OCI-M2 (cell line): ENCODE results near the gene EPHB2.

Source experiments
- DNase-seq: peaks from one replicate; lab custom pipeline; 2025; ENCODE audit not compliant: unreplicated experiment; lab: John Stamatoyannopoulos, UW

EPHB2 gene

DNA sequence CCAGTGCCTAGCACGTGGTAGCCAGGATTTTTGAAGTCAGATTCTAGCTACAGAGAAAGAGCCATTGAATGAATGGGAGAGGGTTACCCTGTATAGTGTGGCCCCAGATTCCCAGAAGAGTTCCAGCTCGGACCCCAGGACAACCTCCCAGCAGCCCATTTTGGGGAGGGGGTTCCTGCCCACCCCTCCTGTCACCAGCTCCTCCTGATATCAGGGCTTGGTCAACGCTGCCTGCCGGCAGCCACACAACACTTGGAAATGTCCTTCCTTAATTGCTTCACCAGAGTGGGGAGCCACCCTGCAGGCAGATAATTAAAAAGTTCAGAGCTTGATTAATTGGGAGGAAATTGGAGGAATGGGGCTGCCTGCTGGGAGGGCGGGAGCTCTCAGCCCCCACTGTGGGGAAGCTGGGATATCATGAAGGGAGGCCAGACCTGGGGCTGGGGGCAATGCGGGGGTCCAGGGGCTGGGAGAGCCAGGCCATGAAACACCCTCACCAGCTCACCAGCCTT is 141.6 kb downstream of the EPHB2 start:
- no peak for DNase-seq

DNA sequence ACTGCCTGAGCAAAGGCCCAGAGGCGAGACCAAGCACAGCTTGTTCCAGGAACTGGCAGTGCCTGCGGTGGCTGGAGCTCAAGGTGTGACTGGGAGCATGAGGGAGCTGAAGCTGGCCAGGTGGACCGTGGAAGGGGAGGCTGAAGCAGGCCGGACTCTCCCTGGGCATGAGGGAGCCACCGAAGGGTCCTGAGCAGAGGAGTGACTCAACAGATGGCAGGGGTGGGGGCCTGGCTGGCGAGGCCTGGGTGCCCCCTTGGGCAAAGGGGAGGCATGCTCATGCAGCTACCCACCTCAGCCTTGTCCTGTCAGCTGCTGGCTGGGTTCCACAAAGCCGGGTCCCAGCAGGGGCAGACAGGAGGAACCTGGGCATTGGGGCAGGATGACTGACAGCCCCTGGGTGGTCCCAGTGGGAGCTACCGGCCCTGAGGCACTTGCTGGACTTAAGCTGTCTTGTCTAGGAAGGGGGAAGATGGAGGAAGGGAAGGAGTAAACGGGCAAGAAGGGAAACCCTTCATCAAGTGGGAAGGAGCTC is 143.1 kb downstream of the EPHB2 start:
- DNase-seq: no peak

DNA sequence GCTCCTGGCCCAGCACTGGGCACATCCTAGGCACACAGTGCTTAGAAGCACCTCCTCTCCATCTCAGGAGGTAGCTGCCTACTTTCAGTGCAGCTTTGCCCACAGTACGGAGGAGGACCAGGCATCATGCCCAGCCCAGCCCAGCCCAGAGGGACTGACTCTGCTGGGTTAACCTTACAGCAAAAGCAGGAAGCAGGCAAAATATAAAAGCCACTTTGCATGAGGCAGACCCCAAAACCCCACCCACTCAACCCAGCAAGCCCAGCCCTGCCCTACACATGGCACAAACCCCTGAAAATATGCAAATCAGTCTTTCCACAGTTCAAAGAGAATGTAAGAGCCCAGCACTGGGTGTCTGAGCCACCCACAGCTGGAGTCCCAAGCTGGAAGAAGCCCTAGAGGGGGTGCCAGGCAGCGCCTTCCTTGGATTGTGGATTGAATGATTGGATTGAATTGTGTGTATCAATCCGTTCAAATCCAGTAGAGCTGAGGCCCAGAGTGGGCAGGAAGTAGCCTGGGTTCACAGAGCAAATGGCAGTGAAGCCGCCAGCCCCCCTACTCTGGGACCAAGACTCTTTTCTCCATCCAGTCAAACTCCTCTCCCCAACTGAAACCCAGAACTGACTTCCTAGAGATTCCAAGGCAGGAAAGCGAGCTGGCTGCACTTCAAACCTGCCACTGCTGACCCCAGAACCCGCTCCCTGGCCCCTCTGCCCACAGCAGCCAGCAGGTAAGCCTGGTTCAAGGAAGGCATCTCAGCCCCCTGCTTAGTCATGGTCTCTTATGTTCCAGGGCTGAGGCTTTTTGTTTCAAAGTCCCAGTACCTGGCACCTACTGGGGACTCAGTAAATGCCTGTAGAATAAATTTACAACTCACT is 144.3 kb downstream of the EPHB2 start:
- no peak for DNase-seq

DNA sequence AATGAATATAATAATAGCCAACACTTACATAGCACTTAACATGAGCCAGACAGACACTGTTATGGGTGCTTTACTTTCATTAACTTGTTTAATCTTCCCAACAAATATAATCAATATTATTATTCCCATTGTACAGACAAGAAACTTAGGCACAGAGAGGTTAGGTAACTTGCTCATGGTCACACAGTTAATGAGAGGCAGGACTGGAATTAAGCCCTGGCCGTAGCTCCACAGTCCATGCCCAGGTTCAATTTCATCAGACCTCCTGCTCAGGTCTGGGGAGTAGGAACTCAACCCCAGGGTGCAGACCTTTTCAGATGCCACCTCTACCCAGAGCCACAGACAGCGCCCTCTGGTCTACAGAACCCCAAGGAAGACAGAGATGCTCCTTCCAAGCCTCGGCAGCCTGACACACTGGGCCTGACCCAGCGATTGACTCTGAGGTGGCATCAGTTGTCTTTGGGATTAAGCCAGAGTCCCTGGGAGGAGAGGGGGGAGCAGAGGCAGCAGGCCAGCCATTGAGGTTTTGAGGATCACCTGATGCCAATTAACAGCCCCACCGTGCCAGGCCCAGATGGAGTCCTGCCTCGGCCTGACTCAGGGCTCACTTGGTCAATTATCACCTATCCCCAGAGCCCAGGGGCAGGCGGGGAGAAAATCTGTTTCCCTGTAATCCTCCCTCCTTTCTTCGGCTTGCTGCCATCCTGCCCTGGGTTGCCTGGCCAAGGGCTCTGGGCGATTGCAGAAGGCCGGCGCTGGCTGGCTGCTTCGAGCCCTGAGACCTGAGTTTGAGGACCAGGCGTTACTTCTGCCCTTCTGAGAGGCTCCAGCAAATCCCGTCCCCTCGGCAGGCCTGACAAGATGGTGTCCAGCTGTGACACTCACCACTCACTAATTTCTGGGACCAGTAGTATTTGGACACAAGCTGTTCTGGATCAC is 145.3 kb downstream of the EPHB2 start:
- no peak for DNase-seq

DNA sequence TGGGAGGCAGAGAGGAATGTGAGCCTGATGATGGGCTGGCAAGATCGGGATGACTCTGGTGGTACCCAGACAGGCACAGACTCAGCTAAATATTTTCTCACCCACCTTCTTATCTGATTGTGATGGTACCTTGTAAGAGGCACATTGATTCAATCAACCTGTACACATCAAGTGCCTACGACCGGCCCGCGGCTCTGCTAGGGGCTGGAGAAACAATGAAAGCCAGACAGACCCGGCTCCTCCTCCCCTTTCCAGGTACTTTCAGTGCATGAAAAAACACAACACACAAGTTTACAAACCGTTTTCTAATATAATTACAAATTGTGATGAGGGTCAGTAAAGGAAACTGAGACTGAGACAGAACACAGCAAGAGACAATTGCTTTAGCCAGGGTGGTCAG is 147.0 kb downstream of the EPHB2 start:
- DNase-seq: no peak

DNA sequence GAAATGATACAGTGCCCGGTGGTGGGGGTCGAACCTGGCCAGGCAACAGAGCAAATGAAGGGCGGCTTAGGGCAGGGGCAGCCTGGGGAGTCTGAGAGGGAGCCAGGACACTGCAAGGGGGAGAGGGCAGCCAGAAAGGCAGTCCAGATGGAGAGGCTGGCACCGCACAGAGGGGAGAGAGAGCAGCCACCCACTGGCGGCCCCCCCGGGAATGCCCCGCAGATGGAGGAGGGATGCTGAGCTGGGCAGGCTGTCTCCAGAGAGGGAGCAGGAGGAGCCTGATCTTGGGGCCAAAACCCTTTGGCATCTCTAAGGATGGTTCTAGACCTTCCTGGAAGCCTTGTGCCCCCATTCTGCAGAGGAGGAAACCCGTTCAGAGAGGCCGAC is 149.8 kb downstream of the EPHB2 start:
- no peak for DNase-seq

DNA sequence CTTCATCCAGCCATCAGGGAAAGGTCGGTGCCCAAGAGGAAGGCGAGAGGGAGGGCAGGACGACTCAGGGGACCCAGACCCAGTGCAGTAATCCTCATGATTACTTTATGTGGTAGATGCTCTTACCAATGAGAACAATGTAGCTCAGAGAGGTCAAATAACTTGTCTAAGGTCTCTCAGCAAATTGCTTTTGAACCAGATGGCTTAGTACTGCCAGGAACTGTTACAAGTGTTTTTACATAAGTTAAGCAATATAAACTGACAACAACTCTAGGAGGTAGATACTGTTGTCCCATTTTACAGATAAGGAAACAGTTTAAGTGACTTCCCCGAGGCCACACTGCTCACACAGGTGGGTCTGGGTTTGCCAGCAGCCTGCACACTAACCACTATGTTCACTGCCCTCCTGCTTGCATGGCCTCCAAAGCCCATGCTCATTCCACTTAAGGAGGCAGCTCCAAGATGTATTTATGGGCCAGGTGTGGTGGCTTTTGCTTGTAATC is 150.3 kb downstream of the EPHB2 start:
- DNase-seq: no peak

DNA sequence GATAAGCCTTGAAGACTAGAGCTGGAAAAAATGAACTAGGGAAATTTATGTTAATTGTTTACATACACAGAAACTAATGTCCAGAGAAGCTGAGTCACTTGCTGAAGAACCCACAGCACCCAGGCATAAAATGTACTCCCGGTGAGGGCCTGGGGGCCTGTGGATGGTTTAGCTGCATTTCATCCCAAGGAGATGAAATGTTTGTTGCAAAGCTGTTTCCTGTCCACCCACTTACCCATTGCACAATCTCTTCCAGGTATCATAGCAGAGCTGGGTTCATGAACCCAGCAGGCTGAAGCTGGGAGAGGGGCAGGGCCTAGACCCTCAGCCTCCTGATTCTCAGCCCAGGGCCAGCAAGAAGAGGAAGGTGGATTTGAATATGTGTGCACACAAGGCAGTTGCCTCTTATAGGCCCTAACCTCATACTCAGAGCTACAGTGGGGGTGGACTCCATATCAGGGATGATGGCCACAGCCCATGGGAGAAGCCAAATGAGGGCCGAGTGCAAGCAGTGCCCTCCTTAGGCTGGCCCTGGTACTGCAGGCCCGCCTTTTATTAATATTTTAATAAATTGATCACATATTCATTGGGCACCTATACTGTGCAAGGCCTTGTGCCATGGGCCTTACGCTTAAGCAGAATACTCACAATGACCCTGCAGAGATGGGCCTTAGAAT is 151.3 kb downstream of the EPHB2 start:
- no peak for DNase-seq

DNA sequence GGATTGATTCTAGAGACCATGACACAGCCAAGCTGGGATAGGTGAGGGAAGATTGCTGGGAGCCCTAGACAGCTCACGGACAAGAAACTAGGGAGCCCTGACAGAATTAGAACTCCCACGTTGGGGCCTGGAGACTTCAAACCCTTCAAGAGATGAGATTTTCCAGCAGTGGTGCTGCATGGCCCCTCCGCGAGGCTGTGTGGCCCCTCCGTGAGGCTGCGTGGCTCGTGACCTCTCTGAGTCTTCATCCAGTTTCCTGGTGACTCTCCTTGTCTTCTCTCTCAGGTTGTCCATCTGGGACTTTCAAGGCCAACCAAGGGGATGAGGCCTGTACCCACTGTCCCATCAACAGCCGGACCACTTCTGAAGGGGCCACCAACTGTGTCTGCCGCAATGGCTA is 152.1 kb downstream of the EPHB2 start:
- DNase-seq: no peak

DNA sequence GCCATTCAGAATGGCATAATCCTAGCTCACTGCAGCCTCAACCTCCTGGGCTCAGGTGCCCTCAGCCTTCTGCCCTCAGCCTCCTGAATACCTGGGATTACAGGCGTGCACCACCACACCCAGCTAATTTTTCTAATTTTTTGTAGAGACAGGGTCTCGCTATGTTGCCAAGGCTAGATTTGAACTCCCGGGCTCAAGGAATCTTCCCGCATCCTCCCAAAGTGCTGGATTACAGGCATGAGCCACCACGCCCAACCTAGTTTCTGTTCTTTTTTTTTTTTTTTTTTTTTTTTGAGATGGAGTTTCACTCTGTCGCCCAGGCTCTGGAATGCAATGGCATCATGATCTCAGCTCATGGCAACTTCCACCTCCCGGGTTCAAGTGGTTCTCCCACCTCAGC is 153.1 kb downstream of the EPHB2 start:
- DNase-seq: no peak

DNA sequence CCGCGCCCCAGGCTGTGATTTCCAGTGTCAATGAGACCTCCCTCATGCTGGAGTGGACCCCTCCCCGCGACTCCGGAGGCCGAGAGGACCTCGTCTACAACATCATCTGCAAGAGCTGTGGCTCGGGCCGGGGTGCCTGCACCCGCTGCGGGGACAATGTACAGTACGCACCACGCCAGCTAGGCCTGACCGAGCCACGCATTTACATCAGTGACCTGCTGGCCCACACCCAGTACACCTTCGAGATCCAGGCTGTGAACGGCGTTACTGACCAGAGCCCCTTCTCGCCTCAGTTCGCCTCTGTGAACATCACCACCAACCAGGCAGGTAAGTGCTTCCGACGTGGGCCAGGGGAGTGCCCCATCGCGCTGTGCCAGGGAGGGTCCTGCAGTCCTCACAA is 154.2 kb downstream of the EPHB2 start:
- DNase-seq: no peak

DNA sequence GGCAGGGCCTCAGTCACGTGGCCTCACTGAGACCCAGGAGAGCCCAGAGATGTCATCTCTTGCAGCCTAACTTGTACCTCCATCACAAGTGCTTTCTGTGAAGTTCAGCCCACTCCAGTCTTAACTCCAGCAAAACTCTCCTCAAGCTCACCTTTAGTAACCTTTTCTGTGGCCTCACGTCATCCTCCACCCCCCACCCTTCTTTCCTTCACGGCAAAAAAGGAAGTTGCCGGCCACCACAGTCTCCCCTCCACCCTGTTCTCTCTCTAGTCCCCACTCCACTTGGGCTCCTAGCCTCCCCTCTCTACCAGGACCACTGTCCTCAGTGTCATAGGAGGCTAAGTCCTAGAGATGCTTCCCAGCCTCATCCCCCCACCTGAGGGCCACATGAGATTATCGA is 155.1 kb downstream of the EPHB2 start:
- no peak for DNase-seq

DNA sequence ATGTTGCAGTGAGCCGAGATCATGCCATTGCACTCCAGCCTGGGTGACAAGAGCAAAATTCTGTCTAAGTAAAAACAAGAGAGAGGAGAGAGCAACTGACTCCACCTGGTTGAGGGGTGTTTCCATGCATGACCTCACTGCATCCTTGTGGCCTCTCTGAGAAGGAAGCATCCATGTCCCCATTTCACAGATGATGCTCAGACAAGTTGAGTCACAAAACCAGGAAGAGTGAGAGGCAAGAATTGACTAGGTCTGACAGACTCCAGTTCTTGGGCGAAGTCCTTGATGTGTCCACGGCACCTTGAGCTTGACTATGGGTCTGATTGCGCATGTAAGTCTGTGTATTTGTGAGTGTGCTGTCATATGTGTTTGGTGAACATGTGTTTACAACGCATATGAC is 156.2 kb downstream of the EPHB2 start:
- no peak for DNase-seq

DNA sequence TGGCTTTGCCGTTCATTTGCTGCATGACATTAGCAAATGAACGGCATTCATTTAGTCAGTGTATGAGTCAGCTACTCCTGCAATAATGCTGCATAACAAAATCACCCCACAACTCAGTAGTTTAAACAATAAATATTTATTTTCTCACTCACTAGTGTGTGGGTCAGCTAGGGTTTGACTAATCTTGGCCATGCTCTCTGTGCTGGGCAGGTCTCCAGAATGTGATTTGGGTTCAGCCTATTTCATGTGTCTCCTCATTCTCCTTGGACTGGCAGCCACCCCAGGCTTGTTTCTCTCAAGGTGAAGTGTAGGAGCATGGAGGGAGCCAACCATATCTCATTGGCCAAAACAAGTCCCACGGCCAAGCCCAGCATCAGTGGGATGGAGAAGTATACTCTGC is 157.7 kb downstream of the EPHB2 start:
- no peak for DNase-seq

DNA sequence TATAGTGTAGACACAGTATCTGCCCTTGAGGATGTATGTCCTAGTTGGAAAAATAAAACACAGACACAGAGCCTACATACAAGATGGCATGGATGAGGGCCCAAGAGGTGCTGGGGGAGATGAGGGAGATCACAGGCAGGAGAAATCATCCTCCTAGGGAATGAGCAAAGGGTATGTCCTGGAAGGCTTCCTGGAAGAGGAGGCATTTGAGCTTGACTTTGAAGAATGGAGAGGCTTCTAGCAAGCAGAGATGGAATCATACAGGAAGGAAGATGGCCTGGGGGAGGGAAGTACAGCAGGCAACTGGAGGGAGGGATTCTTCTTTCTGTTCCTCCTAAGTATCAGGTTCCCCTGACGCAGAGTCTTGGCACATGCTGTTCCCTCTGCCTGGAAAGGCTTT is 158.7 kb downstream of the EPHB2 start:
- no peak for DNase-seq

DNA sequence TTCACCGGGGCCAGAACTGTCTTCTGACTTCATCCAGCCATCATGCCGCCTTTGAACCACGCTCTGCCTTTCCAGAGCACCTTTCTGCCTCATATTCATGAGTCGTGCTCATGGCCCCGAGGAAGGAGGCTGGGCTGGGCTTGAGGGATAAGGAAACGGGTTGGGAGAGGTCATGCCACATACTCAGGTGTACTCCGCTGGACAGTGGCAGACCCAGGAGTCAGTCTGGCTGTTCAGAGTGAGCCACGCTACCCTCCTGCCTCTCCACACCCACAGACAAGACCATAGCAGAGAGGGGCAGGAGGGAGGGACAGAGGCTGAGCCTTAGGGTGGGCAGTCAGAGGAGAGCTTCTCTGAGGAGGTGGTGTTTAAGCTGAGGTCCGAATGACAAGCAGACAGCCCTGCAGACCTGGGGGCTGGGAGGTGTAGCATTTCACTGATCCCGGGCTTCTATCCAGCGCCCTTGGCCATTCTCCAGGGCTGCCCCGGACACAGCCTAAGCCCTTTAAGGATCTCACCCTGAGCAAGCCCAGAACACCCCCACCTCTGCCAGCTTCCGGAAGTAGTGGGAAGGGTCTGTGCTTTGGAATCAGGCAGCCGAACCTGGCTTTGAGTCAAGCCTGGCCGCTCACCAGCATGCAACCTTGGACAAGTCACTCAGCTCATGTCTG is 159.7 kb downstream of the EPHB2 start:
- no peak for DNase-seq

DNA sequence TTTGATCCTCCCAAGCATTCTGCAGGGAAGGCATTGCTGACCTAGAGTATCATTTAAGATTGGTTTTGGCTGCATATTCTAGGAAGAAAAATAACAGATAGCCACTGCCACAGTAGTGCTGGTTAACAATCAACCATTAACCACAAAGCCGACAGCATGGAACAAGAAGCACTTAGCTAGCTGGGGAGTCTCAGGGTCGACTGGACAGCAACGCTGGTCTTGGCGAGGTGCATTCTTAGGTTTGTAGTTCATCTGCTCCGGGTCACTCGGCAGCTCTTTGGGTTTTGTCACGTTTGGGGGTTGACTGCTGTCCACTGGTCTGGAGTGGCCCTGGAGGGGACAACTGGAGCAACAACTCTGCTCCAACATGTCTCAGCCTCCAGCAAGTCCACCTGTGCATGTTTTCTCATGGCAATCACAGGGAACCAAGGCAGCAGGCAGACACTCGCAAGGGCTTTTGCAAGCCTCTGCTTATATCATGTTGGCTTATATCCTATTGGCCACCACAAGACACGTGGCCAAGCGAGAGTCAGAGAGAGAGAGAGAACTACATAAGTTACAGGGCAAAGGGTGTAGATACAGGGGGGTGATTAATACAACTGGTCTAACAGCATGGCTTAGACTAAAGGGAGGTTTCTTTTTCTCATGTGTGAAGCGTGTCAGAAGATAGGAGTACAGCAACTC is 162.5 kb downstream of the EPHB2 start:
- no peak for DNase-seq

DNA sequence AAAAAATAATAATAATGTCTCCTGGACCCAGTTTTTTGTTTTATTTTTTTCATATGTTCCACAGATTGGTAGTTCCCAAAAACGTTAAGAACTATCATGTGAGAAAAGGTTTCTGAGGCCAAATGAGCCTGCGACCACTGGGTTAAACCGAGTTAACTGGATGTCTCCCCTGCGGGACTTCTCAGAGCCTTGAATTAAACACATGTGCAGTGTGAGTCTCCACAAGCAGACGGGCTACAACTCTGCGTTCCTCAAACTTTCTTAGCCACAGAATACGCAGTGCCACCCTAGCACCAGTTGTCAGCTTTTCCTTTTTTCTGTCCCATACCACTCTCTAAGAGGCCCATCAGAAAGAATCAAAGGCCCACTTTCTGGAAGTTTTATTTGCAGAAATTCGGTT is 164.1 kb downstream of the EPHB2 start:
- DNase-seq: no peak

DNA sequence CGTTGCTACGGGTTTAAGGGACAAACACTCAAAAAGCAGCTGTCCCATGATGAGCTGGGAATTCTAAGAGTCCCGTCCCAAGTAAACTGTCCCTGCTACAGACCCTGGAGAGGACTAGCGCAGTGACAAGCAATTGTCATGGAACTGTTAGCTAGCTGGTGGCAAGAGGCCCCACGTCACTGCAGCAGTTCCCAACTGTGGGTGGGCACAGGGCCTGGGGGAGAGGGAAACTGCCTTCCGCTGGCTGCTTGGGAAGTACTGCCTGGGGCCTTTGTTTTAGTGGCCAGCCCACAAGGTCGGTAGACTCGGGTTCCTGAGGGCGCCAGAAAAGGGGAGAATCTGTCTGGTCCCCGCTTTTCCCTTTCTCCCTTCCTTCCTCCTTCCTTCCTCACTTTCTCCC is 164.6 kb downstream of the EPHB2 start:
- no peak for DNase-seq

DNA sequence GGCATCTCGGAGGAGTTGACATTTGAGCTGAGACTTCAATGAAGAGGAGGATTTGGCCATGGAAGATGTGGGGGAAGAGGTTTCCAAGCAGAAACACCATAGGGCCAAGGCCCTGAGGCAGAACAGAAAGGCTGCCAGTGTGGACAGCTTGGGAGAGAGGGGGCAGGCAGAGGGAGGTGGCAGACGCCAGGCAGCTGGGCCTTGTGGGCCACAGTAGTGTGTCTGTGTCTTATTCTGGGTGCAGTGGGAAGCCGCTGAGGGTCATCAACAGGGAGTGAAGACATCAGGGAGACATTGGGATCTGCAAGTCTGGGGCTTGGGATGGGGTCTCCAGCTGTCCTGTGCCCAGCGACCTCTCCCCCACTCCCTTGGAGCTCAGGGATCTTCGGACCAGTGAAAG is 165.2 kb downstream of the EPHB2 start:
- DNase-seq: no peak
